ENCODE measurements around the gene JAK1.

GRCh38 chr1:64886877-64887276, 79.5 kb downstream of the JAK1 start:
- TF ChIP-seq CTCF (IDR thresholded peaks at IDR 0.05), result no peak
- no peak for TF ChIP-seq POLR2A (IDR thresholded peaks at IDR 0.05)
